A673 (cell line): ENCODE data around the gene HIBCH.

ENCODE experiments used
- EZH2 ChIP-seq: fragments of 200-600 bp; sonication (generic); IDR thresholded peaks from 2 replicates; pipeline ENCODE4 v1.6.1; 2017; ENCODE audit warnings: borderline replicate concordance, low read depth, mild to moderate bottlenecking, mixed read lengths, antibody characterized with exemption, low read length; ENCODE audit not compliant: poor library complexity, severe bottlenecking
- TF ChIP-seq, protein P1 (sequence below): fragments of 300-800, 200-600 bp; sonication (generic); conservative IDR thresholded peaks from 2 replicates; pipeline ENCODE4 v1.5.1; 2017; ENCODE audit warnings: low read depth, mild to moderate bottlenecking, antibody characterized with exemption, low read length, moderate library complexity, mixed read lengths

DNA sequence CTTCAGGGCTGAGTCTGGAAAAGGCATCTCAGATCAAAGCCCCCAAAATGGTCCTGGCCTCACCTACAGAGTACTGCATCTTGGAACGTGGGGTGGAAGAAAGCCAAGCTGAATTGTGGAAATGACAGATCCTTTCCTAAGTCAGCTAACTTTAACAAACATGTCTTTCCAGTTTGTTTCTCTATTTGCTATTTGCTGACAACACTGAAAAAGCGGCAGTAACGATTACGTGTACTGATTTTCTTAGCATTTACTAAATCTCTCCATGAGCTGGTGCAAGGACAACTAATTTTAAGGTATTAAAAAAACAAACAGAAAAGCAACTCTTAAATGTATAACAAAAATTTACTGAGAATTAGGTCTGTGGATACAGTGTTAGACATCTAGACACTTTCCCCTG, 1.1 kb downstream of the HIBCH start:
- TF ChIP-seq, protein P1, sequence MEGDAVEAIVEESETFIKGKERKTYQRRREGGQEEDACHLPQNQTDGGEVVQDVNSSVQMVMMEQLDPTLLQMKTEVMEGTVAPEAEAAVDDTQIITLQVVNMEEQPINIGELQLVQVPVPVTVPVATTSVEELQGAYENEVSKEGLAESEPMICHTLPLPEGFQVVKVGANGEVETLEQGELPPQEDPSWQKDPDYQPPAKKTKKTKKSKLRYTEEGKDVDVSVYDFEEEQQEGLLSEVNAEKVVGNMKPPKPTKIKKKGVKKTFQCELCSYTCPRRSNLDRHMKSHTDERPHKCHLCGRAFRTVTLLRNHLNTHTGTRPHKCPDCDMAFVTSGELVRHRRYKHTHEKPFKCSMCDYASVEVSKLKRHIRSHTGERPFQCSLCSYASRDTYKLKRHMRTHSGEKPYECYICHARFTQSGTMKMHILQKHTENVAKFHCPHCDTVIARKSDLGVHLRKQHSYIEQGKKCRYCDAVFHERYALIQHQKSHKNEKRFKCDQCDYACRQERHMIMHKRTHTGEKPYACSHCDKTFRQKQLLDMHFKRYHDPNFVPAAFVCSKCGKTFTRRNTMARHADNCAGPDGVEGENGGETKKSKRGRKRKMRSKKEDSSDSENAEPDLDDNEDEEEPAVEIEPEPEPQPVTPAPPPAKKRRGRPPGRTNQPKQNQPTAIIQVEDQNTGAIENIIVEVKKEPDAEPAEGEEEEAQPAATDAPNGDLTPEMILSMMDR: no peak
- no peak for TF ChIP-seq EZH2
